GM18861 (cell line): ENCODE measurements around the gene IPO4.

Experiments used
- ATAC-seq: cut with Tn5 transposase; IDR thresholded peaks from one replicate; pipeline ENCODE4 v1.9.1; 2021; ENCODE audit not compliant: unreplicated experiment

Gene IPO4

GRCh38 chr14:24149302-24149969 lies 39.2 kb downstream of the IPO4 start:
- ATAC-seq: no peak

GRCh38 chr14:24147761-24148428 lies 40.7 kb downstream of the IPO4 start:
- ATAC-seq: no peak

GRCh38 chr14:24146978-24147760 lies 41.4 kb downstream of the IPO4 start, which contains the start of gene RNF31:
Gene RNF31 (plus strand): TSS chr14:24147498. CDS start chr14:24147699, 201 bp downstream.
- peak; percentile 74 for ATAC-seq

- peak; percentile 53 for ATAC-seq
Measured at GRCh38 chr14:24146453-24146977, 42.1 kb downstream of the IPO4 start, which contains the start of gene PSME2. Gene PSME2 (minus strand): TSS chr14:24146610. CDS start chr14:24146581, 29 bp downstream.

GRCh38 chr14:24145690-24146452 lies 42.7 kb downstream of the IPO4 start:
- ATAC-seq: no peak

- no peak for ATAC-seq
Measured at GRCh38 chr14:24145219-24145618, 43.4 kb downstream of the IPO4 start.

GRCh38 chr14:24144451-24144850 lies 44.2 kb downstream of the IPO4 start:
- no peak for ATAC-seq

- no peak for ATAC-seq
Measured at GRCh38 chr14:24143511-24143910, 45.1 kb downstream of the IPO4 start.

GRCh38 chr14:24141097-24141880 lies 47.3 kb downstream of the IPO4 start, which contains the start of gene EMC9:
Gene EMC9 (minus strand): TSS chr14:24141591. CDS start chr14:24141304, 287 bp downstream.
- ATAC-seq: peak; percentile 79

GRCh38 chr14:24139272-24139934 lies 49.2 kb downstream of the IPO4 start:
- ATAC-seq: no peak

GRCh38 chr14:24138396-24139271 lies 50.0 kb downstream of the IPO4 start:
- no peak for ATAC-seq

- no peak for ATAC-seq
Measured at GRCh38 chr14:24137529-24138395, 50.9 kb downstream of the IPO4 start.

- ATAC-seq: no peak
Measured at GRCh38 chr14:24136684-24137528, 51.7 kb downstream of the IPO4 start.

- ATAC-seq: peak; percentile 76
Measured at GRCh38 chr14:24135834-24136683, 52.6 kb downstream of the IPO4 start, which contains the start of gene PSME1. Gene PSME1 (plus strand): TSS chr14:24136194. CDS start chr14:24136263, 69 bp downstream.

- no peak for ATAC-seq
Measured at GRCh38 chr14:24135584-24135833, 53.1 kb downstream of the IPO4 start.

GRCh38 chr14:24133735-24134134 lies 54.9 kb downstream of the IPO4 start:
- no peak for ATAC-seq
